SU-DHL-6 (cell line): ENCODE measurements around the gene VSIG8.

Source experiments
- H2AFZ ChIP-seq: fragments of 200-600 bp; sonication (generic); 2 replicates; pipeline ENCODE4 v1.6.1; 2014; ENCODE audit warnings: low read depth, mild to moderate bottlenecking, moderate library complexity, mixed read lengths, antibody characterized with exemption, low read length; ENCODE audit not compliant: severe bottlenecking
- H3F3A ChIP-seq: fragments of 200-600 bp; shearing (Covaris generic); 2 replicates; pipeline ENCODE4 v1.6.0; 2016; ENCODE audit warnings: antibody characterized with exemption, mild to moderate bottlenecking; ENCODE audit not compliant: insufficient read depth
- H3K27ac ChIP-seq: fragments of 200-600 bp; sonication (generic); 2 replicates; pipeline ENCODE4 v1.5.1; 2016; ENCODE audit warnings: low read depth, mild to moderate bottlenecking, low read length, moderate library complexity, mixed read lengths
- H3K27me3 ChIP-seq: fragments of 200-600 bp; sonication (generic), shearing (Covaris generic); 2 replicates; pipeline ENCODE4 v1.6.0; 2014; ENCODE audit warnings: mild to moderate bottlenecking, low read length
- H3K36me3 ChIP-seq: fragments of 200-600 bp; sonication (generic); 2 replicates; pipeline ENCODE4 v1.6.1; 2014; ENCODE audit warnings: mild to moderate bottlenecking, low read length, mixed read lengths
- H3K4me2 ChIP-seq: fragments of 300-600, 200-600 bp; shearing (Covaris generic), sonication (generic); 2 replicates; pipeline ENCODE4 v1.6.0; 2014; ENCODE audit warnings: low read length, low read depth, mild to moderate bottlenecking; ENCODE audit not compliant: poor library complexity, severe bottlenecking
- H3K4me3 ChIP-seq: fragments of 200-600 bp; sonication (generic); 2 replicates; pipeline ENCODE4 v1.5.1; 2014; ENCODE audit warnings: antibody characterized with exemption, low read length, mild to moderate bottlenecking, mixed read lengths; ENCODE audit not compliant: insufficient read depth, poor library complexity, severe bottlenecking
- H3K79me2 ChIP-seq: fragments of 200-600 bp; sonication (generic); 2 replicates; pipeline ENCODE4 v1.6.1; 2014; ENCODE audit warnings: mild to moderate bottlenecking, low read length, moderate library complexity; ENCODE audit not compliant: insufficient read depth
- H3K9ac ChIP-seq: fragments of 200-600 bp; sonication (generic); 2 replicates; pipeline ENCODE4 v1.7.0; 2014; ENCODE audit warnings: mild to moderate bottlenecking, low read length
- H3K9me2 ChIP-seq: fragments of 200-600 bp; sonication (generic); replicated peaks from 2 replicates; pipeline ENCODE4 v1.6.1; 2014; ENCODE audit warnings: low read length; ENCODE audit not compliant: insufficient read depth
- H3K9me3 ChIP-seq: fragments of 200-600 bp; sonication (generic); 2 replicates; pipeline ENCODE4 v1.6.1; 2014; ENCODE audit warnings: low read length, mixed read lengths; ENCODE audit not compliant: insufficient read depth
- H4K20me1 ChIP-seq: fragments of 200-600 bp; sonication (generic); 2 replicates; pipeline ENCODE4 v1.6.1; 2014; ENCODE audit warnings: low read depth, mild to moderate bottlenecking, antibody characterized with exemption, low read length, moderate library complexity, mixed read lengths
- EZH2phosphoT487 ChIP-seq: fragments of 200-600 bp; sonication (generic), shearing (Covaris generic); conservative IDR thresholded peaks from 2 replicates; pipeline ENCODE4 v1.6.1; 2018; ENCODE audit warnings: mild to moderate bottlenecking, antibody characterized with exemption, low read length, moderate library complexity, mixed read lengths
- TF ChIP-seq, protein P1 (sequence below): fragments of 200-600 bp; sonication (generic); IDR thresholded peaks from one replicate; pipeline ENCODE4 v1.5.1; 2017; ENCODE audit warnings: antibody characterized with exemption, mild to moderate bottlenecking, low read length, moderate library complexity; ENCODE audit not compliant: insufficient read depth, poor library complexity, severe bottlenecking

VSIG8 gene

DNA sequence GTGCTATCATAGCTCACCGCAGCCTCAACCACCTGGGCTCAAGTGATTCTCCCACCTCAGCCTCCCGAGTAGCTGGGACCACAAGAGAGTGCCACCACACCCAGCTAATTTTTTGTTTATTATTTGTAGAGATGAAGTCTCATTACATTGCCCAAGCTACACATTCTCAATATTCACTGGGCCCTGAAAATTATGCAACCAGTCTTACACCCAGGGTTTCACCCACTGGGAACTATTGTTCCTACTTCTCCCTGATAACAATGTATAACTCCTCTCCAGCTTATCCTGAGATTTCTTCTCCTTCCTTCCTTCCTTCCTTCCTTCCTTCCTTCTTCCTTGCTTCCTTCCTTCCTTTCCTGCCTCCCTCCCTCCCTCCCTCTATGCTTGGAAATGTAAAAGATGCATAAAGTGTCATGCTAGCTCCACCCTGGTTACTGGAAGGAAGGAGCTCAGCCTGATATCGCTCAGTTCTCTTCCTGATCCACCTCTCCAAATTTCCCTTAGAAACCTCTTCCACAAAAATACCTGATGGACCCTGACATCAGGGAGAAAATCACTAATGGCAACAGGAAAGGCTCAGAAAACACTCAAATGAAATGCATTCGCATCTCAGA lies 11.2 kb upstream of the VSIG8 start:
- Histone ChIP-seq H3K4me2 (no peak overlapping the region), H3K9me3 (no peaks in the 10 kb centered on the region), H3K9me2 (no peaks in the 10 kb centered on the region), H3K27ac (no peak overlapping the region), H3K79me2 (no peaks in the 10 kb centered on the region), H3K27me3 (no peaks in the 10 kb centered on the region), H4K20me1 (no peaks in the 10 kb centered on the region), H3K36me3 (no peaks in the 10 kb centered on the region), H2AFZ (no peak overlapping the region), H3K9ac (no peak overlapping the region), H3K4me3 (no peak overlapping the region), H3F3A (no peaks in the 10 kb centered on the region)
- TF ChIP-seq, protein P1, sequence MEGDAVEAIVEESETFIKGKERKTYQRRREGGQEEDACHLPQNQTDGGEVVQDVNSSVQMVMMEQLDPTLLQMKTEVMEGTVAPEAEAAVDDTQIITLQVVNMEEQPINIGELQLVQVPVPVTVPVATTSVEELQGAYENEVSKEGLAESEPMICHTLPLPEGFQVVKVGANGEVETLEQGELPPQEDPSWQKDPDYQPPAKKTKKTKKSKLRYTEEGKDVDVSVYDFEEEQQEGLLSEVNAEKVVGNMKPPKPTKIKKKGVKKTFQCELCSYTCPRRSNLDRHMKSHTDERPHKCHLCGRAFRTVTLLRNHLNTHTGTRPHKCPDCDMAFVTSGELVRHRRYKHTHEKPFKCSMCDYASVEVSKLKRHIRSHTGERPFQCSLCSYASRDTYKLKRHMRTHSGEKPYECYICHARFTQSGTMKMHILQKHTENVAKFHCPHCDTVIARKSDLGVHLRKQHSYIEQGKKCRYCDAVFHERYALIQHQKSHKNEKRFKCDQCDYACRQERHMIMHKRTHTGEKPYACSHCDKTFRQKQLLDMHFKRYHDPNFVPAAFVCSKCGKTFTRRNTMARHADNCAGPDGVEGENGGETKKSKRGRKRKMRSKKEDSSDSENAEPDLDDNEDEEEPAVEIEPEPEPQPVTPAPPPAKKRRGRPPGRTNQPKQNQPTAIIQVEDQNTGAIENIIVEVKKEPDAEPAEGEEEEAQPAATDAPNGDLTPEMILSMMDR, result no peak
- no peak for TF ChIP-seq EZH2phosphoT487

DNA sequence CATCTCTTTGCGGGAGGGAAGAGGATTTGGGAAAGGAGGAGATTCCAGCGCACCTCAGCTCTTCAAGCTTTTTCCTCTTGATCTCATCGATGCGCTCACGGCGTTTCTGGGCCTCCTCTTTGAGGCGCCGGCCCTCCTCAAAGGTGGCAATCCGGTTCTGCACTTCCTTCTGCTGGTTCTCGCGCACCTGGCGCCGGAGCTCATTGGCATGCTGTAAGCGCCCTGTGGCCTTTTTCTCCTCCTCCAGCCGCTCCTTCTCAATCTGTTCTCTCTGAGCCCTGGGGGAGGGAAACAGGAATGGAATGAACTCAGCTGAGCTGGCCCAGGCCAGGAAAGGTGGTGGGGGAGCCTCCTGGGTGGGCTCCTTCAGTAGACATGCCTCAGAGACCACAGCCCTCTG lies 10.4 kb upstream of the VSIG8 start:
- Histone ChIP-seq H3K27ac (no peak overlapping the region), H4K20me1 (no peaks in the 10 kb centered on the region), H3K9me3 (no peaks in the 10 kb centered on the region), H3K27me3 (no peaks in the 10 kb centered on the region), H3K36me3 (no peaks in the 10 kb centered on the region), H3K79me2 (no peaks in the 10 kb centered on the region), H3K4me2 (no peak overlapping the region), H3K9ac (no peak overlapping the region), H3F3A (no peaks in the 10 kb centered on the region), H2AFZ (no peak overlapping the region), H3K4me3 (no peak overlapping the region), H3K9me2 (no peaks in the 10 kb centered on the region)
- no peak for TF ChIP-seq EZH2phosphoT487
- TF ChIP-seq, protein P1, result no peak

DNA sequence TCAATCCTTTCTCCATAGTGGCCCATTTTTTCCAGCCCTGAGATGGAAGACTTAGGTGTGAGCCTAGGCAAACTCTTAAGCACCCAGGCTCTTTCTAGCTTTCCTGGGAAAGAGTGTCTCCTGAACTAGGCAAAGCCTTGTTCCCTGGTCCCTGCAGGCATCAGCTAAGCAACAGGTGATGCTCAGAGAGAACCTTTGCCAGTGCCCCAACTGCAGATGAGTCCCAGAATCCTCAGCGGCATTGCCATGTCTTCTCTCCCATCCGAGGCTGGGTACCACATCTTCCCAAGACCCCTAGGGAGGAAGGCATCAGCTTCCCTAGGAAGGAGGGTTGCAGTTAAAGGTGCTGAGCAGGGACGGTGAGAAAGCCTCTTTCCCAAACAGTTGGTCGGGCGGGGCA lies 8.2 kb upstream of the VSIG8 start:
- no peaks in the 10 kb centered on the region for H3F3A ChIP-seq
- H3K27ac ChIP-seq, result no peak overlapping the region
- H3K4me2 ChIP-seq, result no peak overlapping the region
- H4K20me1 ChIP-seq, result no peaks in the 10 kb centered on the region
- no peak overlapping the region for H3K9ac ChIP-seq
- H3K36me3 ChIP-seq, result no peaks in the 10 kb centered on the region
- TF ChIP-seq, protein P1, result no peak
- no peak for TF ChIP-seq EZH2phosphoT487
- no peaks in the 10 kb centered on the region for H3K27me3 ChIP-seq
- no peaks in the 10 kb centered on the region for H3K79me2 ChIP-seq
- no peaks in the 10 kb centered on the region for H3K9me2 ChIP-seq
- no peak overlapping the region for H3K4me3 ChIP-seq
- no peak overlapping the region for H2AFZ ChIP-seq
- H3K9me3 ChIP-seq, result no peaks in the 10 kb centered on the region
